Measurements from ENCODE around the gene VPS29.

VPS29 gene

DNA sequence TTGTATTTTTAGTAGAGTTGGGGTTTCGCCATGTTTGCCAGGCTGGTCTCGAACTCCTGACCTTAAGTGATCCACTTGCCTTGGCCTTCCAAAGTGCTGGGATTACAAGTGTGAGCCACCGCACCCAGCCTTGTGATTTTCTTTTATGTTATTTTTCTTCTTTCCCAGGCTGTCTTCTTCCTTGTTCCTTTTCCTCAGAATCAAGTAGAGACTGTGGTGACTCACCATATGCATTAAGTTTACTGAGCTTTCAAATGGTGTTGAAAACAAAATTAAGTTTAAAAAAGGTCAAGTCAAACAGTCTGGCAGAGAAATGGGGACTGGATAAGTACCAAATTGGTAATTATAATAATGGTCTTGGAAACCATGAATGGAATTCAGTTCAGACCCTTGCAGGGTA is 57.5 kb downstream of the VPS29 start:
- no peak for DNase-seq
